ENCODE results near the gene MCU.
A peak's percentile ranks its signal among the peaks of the same experiment; 100 is the strongest.

MCU gene

DNA sequence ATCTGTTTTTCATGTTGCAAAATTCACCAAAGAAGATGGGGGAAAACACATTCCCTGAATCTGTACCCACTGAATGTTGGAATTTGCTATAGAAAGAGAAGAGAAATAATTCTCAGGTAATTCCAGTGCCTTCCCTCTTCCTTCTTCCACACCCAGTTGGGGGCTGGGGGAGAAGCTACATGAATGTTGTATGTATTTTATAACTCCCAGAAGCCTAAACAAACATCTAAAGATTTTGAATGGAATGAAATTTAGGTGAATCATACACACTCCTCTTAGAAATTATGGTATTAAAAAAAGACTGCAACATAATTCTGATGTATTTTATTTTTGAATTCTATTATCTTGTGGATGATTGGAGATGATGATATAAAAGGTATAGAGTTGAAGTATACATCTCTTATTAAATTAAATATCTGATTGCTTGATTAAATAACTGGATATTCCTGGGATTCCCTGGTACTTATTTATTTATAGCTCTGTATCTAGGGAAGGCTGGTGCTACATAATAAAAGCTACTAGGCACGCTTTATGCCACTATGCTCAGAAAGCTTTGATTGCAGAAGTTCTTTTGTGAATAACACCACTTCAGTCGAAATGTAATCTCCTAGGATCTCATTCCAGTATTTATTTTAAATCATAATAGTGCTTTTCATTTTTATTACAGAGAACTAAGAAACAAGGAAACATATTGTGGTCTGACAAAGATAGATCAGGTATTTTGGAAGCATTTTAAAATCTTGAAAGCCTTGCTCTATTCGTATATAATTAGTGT, 98.5 kb downstream of the MCU start:
- WGBS (ENCODE audit: insufficient coverage) = 100% methylated on average over 1 of the region's 3 CpGs
- Histone ChIP-seq H3K27me3 (replicated peaks in 2 of 5; ENCODE audit: control insufficient read depth in 4 of 5, insufficient read depth in 5 of 5, low read length in 4 of 5) (no peaks in the 10 kb centered on the region), H3K4me3 (ENCODE audit: control insufficient read depth in 1 of 7, extremely low read depth in 1 of 7, insufficient read depth in 4 of 7, low read depth in 2 of 7, low read length in 6 of 7) (no peak overlapping the region), H3K4me1 (ENCODE audit: control extremely low read depth in 1 of 4, control insufficient read depth in 4 of 4, insufficient read depth in 4 of 4, low read length in 3 of 4) (peaks cover 0 to 1% (median 0%) of the 10 kb centered on the region in 4 experiments), H3K36me3 (ENCODE audit: control insufficient read depth in 4 of 4, insufficient read depth in 4 of 4, low read length in 3 of 4) (no peaks in the 10 kb centered on the region), H3K27ac (ENCODE audit: insufficient read depth in 1 of 2, low read depth in 1 of 2, low read length in 2 of 2, poor library complexity in 1 of 2, severe bottlenecking in 2 of 2) (no peak overlapping the region), H3K9me3 (ENCODE audit: control extremely low read depth in 1 of 5, control insufficient read depth in 4 of 5, insufficient read depth in 2 of 5, low read depth in 1 of 5, low read length in 4 of 5) (no peaks in the 10 kb centered on the region)
- CTCF ChIA-PET = no interaction called here
- POLR2A ChIA-PET = no interaction called here
- DNase-seq = no peak

- Histone ChIP-seq H3K4me3 (ENCODE audit: control insufficient read depth in 1 of 7, extremely low read depth in 1 of 7, insufficient read depth in 4 of 7, low read depth in 2 of 7, low read length in 6 of 7) (no peak overlapping the region), H3K4me1 (ENCODE audit: control extremely low read depth in 1 of 4, control insufficient read depth in 4 of 4, insufficient read depth in 4 of 4, low read length in 3 of 4) (no peaks in the 10 kb centered on the region), H3K27ac (ENCODE audit: insufficient read depth in 1 of 2, low read depth in 1 of 2, low read length in 2 of 2, poor library complexity in 1 of 2, severe bottlenecking in 2 of 2) (no peak overlapping the region), H3K9me3 (ENCODE audit: control extremely low read depth in 1 of 5, control insufficient read depth in 4 of 5, insufficient read depth in 2 of 5, low read depth in 1 of 5, low read length in 4 of 5) (no peaks in the 10 kb centered on the region), H3K27me3 (replicated peaks in 2 of 5; ENCODE audit: control insufficient read depth in 4 of 5, insufficient read depth in 5 of 5, low read length in 4 of 5) (no peaks in the 10 kb centered on the region), H3K36me3 (ENCODE audit: control insufficient read depth in 4 of 4, insufficient read depth in 4 of 4, low read length in 3 of 4) (no peaks in the 10 kb centered on the region)
- ChIA-PET CTCF (no interaction called here), POLR2A (no interaction called here)
- no peak for DNase-seq
- 93% methylated on average over 3 of the region's 3 CpGs for WGBS (ENCODE audit: insufficient coverage)
Measured at GRCh38 chr10:72792288-72792687, 100.3 kb downstream of the MCU start.

DNA sequence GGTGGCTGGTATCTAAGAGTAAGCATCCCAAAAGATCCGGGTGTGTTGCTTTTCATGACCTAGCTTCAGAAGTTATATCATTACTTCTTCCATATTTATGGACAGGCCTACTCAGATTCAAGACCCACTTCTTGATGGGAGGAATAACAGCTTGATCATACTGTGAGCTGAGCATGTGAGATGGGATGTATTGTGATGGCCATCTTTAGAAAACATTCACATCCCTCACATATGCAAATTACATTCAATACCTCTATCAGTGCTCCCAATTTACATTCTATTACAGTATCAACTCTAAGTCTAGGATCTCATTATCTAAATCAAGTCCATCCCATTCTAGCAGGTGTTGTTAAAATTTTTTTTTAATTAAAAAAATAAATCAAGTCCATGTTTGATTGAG, 101.8 kb downstream of the MCU start:
- ChIA-PET POLR2A (no interaction called here), CTCF (no interaction called here)
- H3K36me3 ChIP-seq (ENCODE audit: control insufficient read depth in 4 of 4, insufficient read depth in 4 of 4, low read length in 3 of 4) = no peaks in the 10 kb centered on the region
- H3K9me3 ChIP-seq (ENCODE audit: control extremely low read depth in 1 of 5, control insufficient read depth in 4 of 5, insufficient read depth in 2 of 5, low read depth in 1 of 5, low read length in 4 of 5) = no peaks in the 10 kb centered on the region
- no peaks in the 10 kb centered on the region for H3K27me3 ChIP-seq (replicated peaks in 2 of 5; ENCODE audit: control insufficient read depth in 4 of 5, insufficient read depth in 5 of 5, low read length in 4 of 5)
- no peaks in the 10 kb centered on the region for H3K4me1 ChIP-seq (ENCODE audit: control extremely low read depth in 1 of 4, control insufficient read depth in 4 of 4, insufficient read depth in 4 of 4, low read length in 3 of 4)
- DNase-seq = no peak
- no CpG with 5 or more reads among the region's 1 CpG for WGBS (ENCODE audit: insufficient coverage)
- H3K27ac ChIP-seq (ENCODE audit: insufficient read depth in 1 of 2, low read depth in 1 of 2, low read length in 2 of 2, poor library complexity in 1 of 2, severe bottlenecking in 2 of 2) = no peak overlapping the region
- H3K4me3 ChIP-seq (ENCODE audit: control insufficient read depth in 1 of 7, extremely low read depth in 1 of 7, insufficient read depth in 4 of 7, low read depth in 2 of 7, low read length in 6 of 7) = no peak overlapping the region

DNA sequence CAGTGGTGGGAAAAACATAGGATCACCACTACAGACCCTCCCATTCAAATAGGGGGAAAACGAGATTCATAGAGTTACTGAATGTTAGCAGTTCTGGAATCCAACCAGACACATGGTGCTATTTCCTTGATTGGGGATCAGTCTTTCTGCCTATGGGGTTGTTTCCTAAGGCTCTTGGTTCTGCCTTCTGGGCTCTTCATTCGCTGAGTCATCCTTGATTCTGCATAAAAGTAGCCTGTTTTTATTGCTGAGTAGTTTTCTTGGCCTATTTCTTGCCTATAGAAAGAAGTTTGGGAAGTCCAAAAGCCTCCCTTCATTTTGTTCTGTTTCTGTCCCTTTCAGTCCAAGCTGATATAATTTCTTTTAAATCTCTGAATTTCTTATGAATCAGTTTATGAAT, 102.3 kb downstream of the MCU start:
- no CpG with 5 or more reads among the region's 2 CpGs for WGBS (ENCODE audit: insufficient coverage)
- H3K4me1 ChIP-seq (ENCODE audit: control extremely low read depth in 1 of 4, control insufficient read depth in 4 of 4, insufficient read depth in 4 of 4, low read length in 3 of 4) = no peaks in the 10 kb centered on the region
- no peaks in the 10 kb centered on the region for H3K9me3 ChIP-seq (ENCODE audit: control extremely low read depth in 1 of 5, control insufficient read depth in 4 of 5, insufficient read depth in 2 of 5, low read depth in 1 of 5, low read length in 4 of 5)
- POLR2A ChIA-PET = no interaction called here
- H3K4me3 ChIP-seq (ENCODE audit: control insufficient read depth in 1 of 7, extremely low read depth in 1 of 7, insufficient read depth in 4 of 7, low read depth in 2 of 7, low read length in 6 of 7) = no peak overlapping the region
- H3K36me3 ChIP-seq (ENCODE audit: control insufficient read depth in 4 of 4, insufficient read depth in 4 of 4, low read length in 3 of 4) = no peaks in the 10 kb centered on the region
- CTCF ChIA-PET = interaction anchor here (1.0 to 1.2 kb wide), 2 partner anchors 17 to 78 kb away, joined by 3 read pairs; no protein-coding TSS in a partner anchor
- DNase-seq = peak in 1 of 3 donors; percentile 8
- no peaks in the 10 kb centered on the region for H3K27me3 ChIP-seq (replicated peaks in 2 of 5; ENCODE audit: control insufficient read depth in 4 of 5, insufficient read depth in 5 of 5, low read length in 4 of 5)
- no peak overlapping the region for H3K27ac ChIP-seq (ENCODE audit: insufficient read depth in 1 of 2, low read depth in 1 of 2, low read length in 2 of 2, poor library complexity in 1 of 2, severe bottlenecking in 2 of 2)

- WGBS (ENCODE audit: insufficient coverage) = 78% methylated on average over 1 of the region's 3 CpGs
- Histone ChIP-seq H3K9me3 (ENCODE audit: control extremely low read depth in 1 of 5, control insufficient read depth in 4 of 5, insufficient read depth in 2 of 5, low read depth in 1 of 5, low read length in 4 of 5) (no peaks in the 10 kb centered on the region), H3K27me3 (replicated peaks in 2 of 5; ENCODE audit: control insufficient read depth in 4 of 5, insufficient read depth in 5 of 5, low read length in 4 of 5) (no peaks in the 10 kb centered on the region), H3K4me3 (ENCODE audit: control insufficient read depth in 1 of 7, extremely low read depth in 1 of 7, insufficient read depth in 4 of 7, low read depth in 2 of 7, low read length in 6 of 7) (no peak overlapping the region), H3K4me1 (ENCODE audit: control extremely low read depth in 1 of 4, control insufficient read depth in 4 of 4, insufficient read depth in 4 of 4, low read length in 3 of 4) (peaks cover 1 to 9% (median 2%) of the 10 kb centered on the region in 4 experiments), H3K36me3 (ENCODE audit: control insufficient read depth in 4 of 4, insufficient read depth in 4 of 4, low read length in 3 of 4) (no peaks in the 10 kb centered on the region), H3K27ac (ENCODE audit: insufficient read depth in 1 of 2, low read depth in 1 of 2, low read length in 2 of 2, poor library complexity in 1 of 2, severe bottlenecking in 2 of 2) (no peak overlapping the region)
- peak in 2 of 3 donors; percentile 30 to 40 for DNase-seq
- ChIA-PET CTCF (no interaction called here), POLR2A (no interaction called here)
Measured at GRCh38 chr10:72796042-72796441, 104.1 kb downstream of the MCU start.

DNA sequence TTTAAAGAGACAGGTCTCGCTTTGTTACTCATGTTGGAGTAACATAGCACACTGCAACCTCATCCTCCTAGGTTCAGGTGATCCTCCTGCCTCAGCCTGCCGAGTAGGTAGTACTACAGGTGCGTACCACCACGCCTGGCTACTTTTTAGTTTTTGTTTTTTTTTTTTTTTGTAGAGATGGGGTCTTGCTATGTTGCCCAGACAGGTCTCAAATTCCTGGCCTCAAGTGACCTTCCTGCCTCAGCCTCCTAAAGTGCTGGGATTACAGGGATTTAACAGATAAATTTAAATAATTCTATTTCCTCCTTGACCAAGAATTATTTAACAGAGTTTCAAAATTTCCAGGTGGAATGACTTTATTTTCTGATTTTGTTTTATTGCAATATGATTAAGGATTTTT, 104.6 kb downstream of the MCU start:
- H3K36me3 ChIP-seq (ENCODE audit: control insufficient read depth in 4 of 4, insufficient read depth in 4 of 4, low read length in 3 of 4) = no peaks in the 10 kb centered on the region
- no peak for DNase-seq
- ChIA-PET POLR2A (no interaction called here), CTCF (no interaction called here)
- WGBS (ENCODE audit: insufficient coverage) = no CpG with 5 or more reads among the region's 4 CpGs
- H3K9me3 ChIP-seq (ENCODE audit: control extremely low read depth in 1 of 5, control insufficient read depth in 4 of 5, insufficient read depth in 2 of 5, low read depth in 1 of 5, low read length in 4 of 5) = no peaks in the 10 kb centered on the region
- H3K4me3 ChIP-seq (ENCODE audit: control insufficient read depth in 1 of 7, extremely low read depth in 1 of 7, insufficient read depth in 4 of 7, low read depth in 2 of 7, low read length in 6 of 7) = no peak overlapping the region
- H3K4me1 ChIP-seq (ENCODE audit: control extremely low read depth in 1 of 4, control insufficient read depth in 4 of 4, insufficient read depth in 4 of 4, low read length in 3 of 4) = peaks cover 2 to 13% (median 3%) of the 10 kb centered on the region in 4 experiments
- no peaks in the 10 kb centered on the region for H3K27me3 ChIP-seq (replicated peaks in 2 of 5; ENCODE audit: control insufficient read depth in 4 of 5, insufficient read depth in 5 of 5, low read length in 4 of 5)
- no peak overlapping the region for H3K27ac ChIP-seq (ENCODE audit: insufficient read depth in 1 of 2, low read depth in 1 of 2, low read length in 2 of 2, poor library complexity in 1 of 2, severe bottlenecking in 2 of 2)

DNA sequence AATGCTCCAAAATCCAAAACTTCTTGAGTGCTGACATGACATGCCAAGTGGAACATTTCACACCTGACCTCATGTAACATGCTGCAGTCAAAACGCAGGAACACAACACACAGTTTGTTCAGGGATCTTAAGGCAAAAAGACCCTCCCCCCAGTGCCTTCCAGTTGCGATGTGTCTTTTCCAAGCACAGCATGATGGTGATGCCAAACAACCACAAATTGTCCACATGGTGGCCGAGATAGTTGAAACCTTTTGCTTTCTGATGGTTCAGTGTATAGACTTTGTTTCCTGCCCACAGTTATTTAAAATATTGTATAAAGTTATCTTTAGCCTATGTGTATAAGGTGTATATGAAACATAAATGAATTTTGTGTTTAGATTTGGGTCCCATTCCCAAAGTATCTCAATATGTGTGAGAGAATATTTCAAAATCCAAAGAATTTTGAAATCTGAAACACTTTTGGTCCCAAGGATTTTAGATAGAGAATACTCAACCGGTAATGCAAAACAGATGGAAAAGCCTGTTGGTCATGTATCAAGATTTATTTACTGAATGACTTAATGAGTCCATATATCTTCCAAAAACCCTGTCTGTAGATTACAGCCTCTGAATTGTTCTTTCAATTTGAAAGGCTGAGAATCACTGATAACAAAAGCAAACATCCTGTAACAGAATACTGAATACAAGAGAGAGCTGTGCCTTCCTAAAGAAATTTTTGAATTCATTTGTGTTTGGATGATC, 108.2 kb downstream of the MCU start:
- POLR2A ChIA-PET = no interaction called here
- CTCF ChIA-PET = no interaction called here
- H3K4me1 ChIP-seq (ENCODE audit: control extremely low read depth in 1 of 4, control insufficient read depth in 4 of 4, insufficient read depth in 4 of 4, low read length in 3 of 4) = peaks cover 2 to 13% (median 3%) of the 10 kb centered on the region in 4 experiments
- WGBS (ENCODE audit: insufficient coverage) = 60% methylated on average over 2 of the region's 4 CpGs
- no peak overlapping the region for H3K27ac ChIP-seq (ENCODE audit: insufficient read depth in 1 of 2, low read depth in 1 of 2, low read length in 2 of 2, poor library complexity in 1 of 2, severe bottlenecking in 2 of 2)
- peak; percentile 14 to 75 (median 51) for DNase-seq
- H3K36me3 ChIP-seq (ENCODE audit: control insufficient read depth in 4 of 4, insufficient read depth in 4 of 4, low read length in 3 of 4) = no peaks in the 10 kb centered on the region
- peak overlapping the region in 1 of 7 experiments; percentile 16 for H3K4me3 ChIP-seq (ENCODE audit: control insufficient read depth in 1 of 7, extremely low read depth in 1 of 7, insufficient read depth in 4 of 7, low read depth in 2 of 7, low read length in 6 of 7)
- no peaks in the 10 kb centered on the region for H3K27me3 ChIP-seq (replicated peaks in 2 of 5; ENCODE audit: control insufficient read depth in 4 of 5, insufficient read depth in 5 of 5, low read length in 4 of 5)
- H3K9me3 ChIP-seq (ENCODE audit: control extremely low read depth in 1 of 5, control insufficient read depth in 4 of 5, insufficient read depth in 2 of 5, low read depth in 1 of 5, low read length in 4 of 5) = no peaks in the 10 kb centered on the region

All from common myeloid progenitor, CD34-positive (primary cell).